ENCODE data around the gene STK38L. TPM values are rescaled to one million over a fixed set of nuclear protein-coding genes. Genes with fewer than 3 reads are reported as not detected.

STK38L gene
- total and polyA plus RNA-seq, 7 donors = 3.7 to 21.2 (median 16.3) TPM

DNA sequence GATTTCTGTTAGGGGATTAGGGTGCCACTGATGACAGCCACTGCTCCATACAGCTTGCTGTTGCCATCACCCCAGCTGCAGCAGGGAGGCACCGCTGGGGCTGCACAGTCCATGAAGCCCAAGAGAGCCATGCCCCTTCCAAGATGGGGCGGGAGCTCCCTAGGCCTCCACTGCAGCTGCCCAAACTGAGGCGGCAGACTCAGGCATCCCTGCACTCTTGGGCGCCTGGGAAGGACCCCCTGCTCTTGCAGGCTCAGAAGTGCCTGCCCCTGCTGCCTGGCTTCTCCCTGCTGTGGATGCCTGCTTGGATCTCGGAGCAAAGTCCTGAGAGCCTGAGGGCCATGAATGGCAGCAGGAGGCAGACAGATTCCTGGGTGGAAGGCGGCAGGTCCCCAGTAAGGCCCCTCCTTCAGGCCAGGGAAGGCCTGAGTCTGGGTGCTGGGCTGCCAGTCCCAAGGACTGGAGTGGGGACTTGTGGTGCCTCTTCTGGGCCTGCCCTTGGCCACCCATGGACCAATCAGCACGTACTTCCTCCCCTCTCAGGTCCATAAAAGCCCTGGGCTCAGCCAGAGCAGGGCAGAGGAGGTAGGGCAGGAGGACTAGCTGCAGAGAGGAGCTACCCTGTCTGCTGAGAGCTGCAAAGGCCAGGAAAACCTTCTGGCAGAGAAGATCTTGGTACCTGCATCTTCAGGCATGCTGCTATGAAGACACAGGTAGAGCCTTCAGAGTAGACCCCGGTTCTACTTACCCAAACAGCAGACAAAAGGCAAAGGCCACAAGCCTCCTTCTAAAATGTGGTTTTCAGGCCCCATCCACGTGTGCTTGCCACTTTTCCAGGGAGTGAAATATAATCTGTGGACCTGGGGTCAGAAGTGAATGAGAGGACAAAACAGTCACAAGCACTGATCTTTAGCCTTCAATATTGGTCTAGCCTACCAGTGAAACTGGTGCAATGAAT is 30.0 kb upstream of the STK38L start:
- H3K4me3 ChIP-seq = no peak overlapping the region
- no peaks in the 10 kb centered on the region for H3K9me3 ChIP-seq
- TF ChIP-seq, protein P1, sequence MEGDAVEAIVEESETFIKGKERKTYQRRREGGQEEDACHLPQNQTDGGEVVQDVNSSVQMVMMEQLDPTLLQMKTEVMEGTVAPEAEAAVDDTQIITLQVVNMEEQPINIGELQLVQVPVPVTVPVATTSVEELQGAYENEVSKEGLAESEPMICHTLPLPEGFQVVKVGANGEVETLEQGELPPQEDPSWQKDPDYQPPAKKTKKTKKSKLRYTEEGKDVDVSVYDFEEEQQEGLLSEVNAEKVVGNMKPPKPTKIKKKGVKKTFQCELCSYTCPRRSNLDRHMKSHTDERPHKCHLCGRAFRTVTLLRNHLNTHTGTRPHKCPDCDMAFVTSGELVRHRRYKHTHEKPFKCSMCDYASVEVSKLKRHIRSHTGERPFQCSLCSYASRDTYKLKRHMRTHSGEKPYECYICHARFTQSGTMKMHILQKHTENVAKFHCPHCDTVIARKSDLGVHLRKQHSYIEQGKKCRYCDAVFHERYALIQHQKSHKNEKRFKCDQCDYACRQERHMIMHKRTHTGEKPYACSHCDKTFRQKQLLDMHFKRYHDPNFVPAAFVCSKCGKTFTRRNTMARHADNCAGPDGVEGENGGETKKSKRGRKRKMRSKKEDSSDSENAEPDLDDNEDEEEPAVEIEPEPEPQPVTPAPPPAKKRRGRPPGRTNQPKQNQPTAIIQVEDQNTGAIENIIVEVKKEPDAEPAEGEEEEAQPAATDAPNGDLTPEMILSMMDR (IDR thresholded peaks at IDR 0.05) = no peak
- H3K36me3 ChIP-seq (ENCODE audit: insufficient read depth in 1 of 2, low read depth in 1 of 2) = no peaks in the 10 kb centered on the region
- 82 to 92% (median 90%) methylated on average over 9 of the region's 9 CpGs for WGBS, 3 donors
- no peak for DNase-seq
- no peaks in the 10 kb centered on the region for H3K27me3 ChIP-seq (ENCODE audit: insufficient read depth in 3 of 3, low read length in 2 of 3)
- no peak for ATAC-seq
- intact Hi-C loops (cut with DNase I) = no loop called here
- H3K27ac ChIP-seq = no peak overlapping the region
- no peaks in the 10 kb centered on the region for H3K4me1 ChIP-seq

DNA sequence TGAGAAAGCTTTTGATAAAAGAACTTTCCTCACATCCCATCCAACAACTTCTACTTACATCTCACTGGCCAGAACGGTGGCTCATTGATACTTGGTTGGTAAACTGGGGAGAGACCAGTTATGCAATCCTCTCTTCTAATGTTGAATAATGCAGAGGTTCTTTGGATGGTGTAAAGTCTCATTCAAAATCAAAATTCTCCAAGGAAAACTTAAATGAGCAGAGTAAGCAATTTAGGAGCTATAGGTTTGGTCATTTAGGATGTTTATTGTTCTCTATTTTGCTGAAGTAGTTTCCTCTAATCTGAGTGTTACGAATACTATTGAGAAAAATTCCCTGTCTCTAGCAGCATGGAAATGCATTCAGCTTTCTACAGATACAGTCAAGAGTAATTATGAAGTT is 26.5 kb upstream of the STK38L start:
- H3K9me3 ChIP-seq = no peaks in the 10 kb centered on the region
- no peaks in the 10 kb centered on the region for H3K4me1 ChIP-seq
- no peaks in the 10 kb centered on the region for H3K27me3 ChIP-seq (ENCODE audit: insufficient read depth in 3 of 3, low read length in 2 of 3)
- 87 to 94% (median 90%) methylated on average over 2 of the region's 2 CpGs for WGBS, 3 donors
- intact Hi-C loops (cut with DNase I) = no loop called here
- no peak for ATAC-seq
- no peak overlapping the region for H3K27ac ChIP-seq
- H3K4me3 ChIP-seq = no peak overlapping the region
- TF ChIP-seq, protein P1 (IDR thresholded peaks at IDR 0.05) = no peak
- no peaks in the 10 kb centered on the region for H3K36me3 ChIP-seq (ENCODE audit: insufficient read depth in 1 of 2, low read depth in 1 of 2)
- DNase-seq = no peak

DNA sequence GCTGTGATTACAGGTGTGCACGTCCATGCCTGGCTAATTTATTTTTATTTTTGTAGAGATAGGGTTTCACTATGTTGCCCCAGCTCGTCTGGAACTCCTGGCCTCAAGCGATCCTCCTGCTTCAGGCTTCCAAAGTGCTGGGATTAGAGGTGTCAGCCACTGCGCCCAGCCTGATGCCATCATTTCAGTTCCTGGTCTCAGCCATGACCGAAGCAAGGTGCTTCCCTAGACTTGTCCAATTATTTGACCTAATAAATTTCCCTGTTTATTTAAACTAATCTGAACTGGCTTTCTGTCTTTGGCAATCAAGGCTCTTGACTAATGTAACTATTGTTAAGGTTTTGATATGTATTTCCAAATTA is 24.4 kb upstream of the STK38L start:
- no peak for ATAC-seq
- H3K4me3 ChIP-seq = no peak overlapping the region
- WGBS, 3 donors = 60 to 69% (median 61%) methylated on average over 5 of the region's 5 CpGs

DNA sequence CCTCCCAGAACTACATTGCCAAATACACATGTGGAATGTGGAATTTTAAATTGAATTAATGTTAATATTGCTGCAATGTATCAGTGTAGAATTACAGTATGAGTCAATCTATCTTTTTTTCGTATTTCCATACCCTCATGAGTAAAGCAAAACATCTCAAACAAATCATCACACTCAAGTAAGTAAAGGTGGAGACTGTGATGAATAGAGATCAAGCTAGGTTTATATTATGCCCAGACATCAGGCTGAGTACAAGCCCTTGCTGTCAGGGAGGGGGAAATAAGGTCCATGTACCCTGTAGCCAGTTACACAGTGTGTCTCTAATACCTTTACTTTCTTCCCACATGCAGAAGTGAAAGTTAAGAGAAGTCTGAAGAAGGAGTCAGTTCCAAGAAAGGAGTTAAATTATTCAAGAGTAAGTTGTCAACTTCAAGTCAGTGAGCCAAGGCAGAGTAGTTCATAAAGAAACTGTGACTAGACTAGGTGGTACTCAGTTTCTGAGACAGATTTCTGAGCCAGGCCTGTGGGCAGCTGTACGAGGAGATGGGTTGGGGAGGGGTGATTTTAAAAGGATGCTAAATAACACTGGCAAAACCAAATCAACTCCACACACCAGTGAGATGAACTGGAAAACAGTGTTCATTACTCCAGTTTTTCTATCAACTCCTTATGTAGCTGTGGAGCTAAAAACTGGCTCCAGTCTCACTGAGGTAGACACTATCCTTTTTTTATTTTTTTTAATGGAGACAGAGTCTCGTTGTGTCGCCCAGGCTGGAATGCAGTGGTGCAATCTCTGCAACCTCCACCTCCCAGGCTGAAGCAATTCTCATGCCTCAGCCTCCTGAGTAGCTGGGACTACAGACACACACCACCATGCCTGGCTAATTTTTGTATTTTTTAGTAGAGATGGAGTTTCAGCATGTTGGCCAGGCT is 23.8 kb upstream of the STK38L start:
- no peak overlapping the region for H3K27ac ChIP-seq
- H3K4me3 ChIP-seq = no peak overlapping the region
- 70 to 76% (median 72%) methylated on average over 4 of the region's 4 CpGs for WGBS, 3 donors
- ATAC-seq (no peak), DNase-seq (no peak)
- TF ChIP-seq, protein P1 (IDR thresholded peaks at IDR 0.05) = no peak
- H3K9me3 ChIP-seq = no peaks in the 10 kb centered on the region
- no peaks in the 10 kb centered on the region for H3K27me3 ChIP-seq (ENCODE audit: insufficient read depth in 3 of 3, low read length in 2 of 3)
- intact Hi-C loops (cut with DNase I) = no loop called here
- no peaks in the 10 kb centered on the region for H3K36me3 ChIP-seq (ENCODE audit: insufficient read depth in 1 of 2, low read depth in 1 of 2)
- no peaks in the 10 kb centered on the region for H3K4me1 ChIP-seq

More for the DNA sequence above, 24.4 kb upstream of the STK38L start:
- intact Hi-C loops (cut with DNase I) = no loop called here
- H3K4me1 ChIP-seq = no peaks in the 10 kb centered on the region
- H3K36me3 ChIP-seq (ENCODE audit: insufficient read depth in 1 of 2, low read depth in 1 of 2) = no peaks in the 10 kb centered on the region
- no peaks in the 10 kb centered on the region for H3K27me3 ChIP-seq (ENCODE audit: insufficient read depth in 3 of 3, low read length in 2 of 3)
- no peaks in the 10 kb centered on the region for H3K9me3 ChIP-seq
- no peak overlapping the region for H3K27ac ChIP-seq
- no peak for DNase-seq
- TF ChIP-seq, protein P1 (IDR thresholded peaks at IDR 0.05) = no peak
